IPS-11a (cell line): Measurements from ENCODE around the gene KRT76.

Experiments
- H3K4me3 ChIP-seq: one replicate; pipeline ENCODE4 v1.5.1; 2013; ENCODE audit warnings: low read depth, low read length, control low read depth

Gene KRT76

GRCh38 chr12:52813885-52814709 lies 37.0 kb upstream of the KRT76 start, which contains the start of gene KRT4:
Gene KRT4 (minus strand): TSS chr12:52814116. CDS start chr12:52814058, 58 bp downstream.
- H3K4me3 ChIP-seq = no peak within 1 kb of the TSS

DNA sequence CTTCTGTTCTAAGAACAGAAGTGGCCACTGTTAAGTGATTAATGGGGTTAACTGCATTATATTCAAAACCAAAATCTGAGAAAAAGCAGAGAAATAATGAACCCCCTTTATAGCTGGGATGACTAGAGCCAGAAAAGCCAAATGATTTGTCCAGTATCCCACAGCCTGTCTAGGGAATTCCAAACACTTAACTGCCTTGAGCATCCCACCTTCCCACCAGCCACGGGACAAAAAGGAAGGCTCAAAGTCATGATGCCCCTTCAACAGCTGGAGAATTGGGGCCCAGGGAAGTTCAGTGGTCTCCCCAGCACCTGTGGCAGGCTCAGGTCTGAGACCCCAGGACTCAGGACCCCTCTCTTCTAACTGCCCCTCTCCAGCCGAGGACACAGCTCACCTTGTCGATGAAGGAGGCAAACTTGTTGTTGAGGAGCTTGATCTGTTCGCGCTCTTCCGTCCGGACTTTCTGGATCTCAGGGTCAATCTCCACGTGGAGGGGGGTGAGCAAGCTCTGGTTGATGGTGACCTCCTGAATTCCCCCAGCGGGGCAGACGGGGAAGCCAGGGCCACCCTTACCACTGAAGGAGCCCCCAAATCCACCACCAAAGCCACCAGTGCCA lies 36.2 kb upstream of the KRT76 start:
- H3K4me3 ChIP-seq = no peak overlapping the region

DNA sequence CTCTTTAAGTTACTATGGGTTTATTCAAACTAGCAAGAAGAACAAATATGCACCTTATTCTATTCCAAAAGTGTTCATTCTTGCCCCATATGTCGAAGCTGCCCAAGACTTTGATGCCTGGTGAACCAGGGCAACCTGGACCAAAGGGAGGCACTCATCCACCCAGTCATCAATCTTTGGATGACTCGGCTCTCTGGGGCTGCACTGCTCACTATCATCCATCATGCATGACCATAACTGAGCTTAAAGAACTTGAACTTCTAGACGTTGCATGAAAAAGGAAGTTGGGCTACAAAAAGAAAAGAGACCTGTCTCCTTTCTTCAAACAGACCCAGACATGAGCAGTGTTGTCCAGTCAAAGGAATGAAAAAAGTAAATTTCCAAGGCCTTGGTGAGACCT lies 35.6 kb upstream of the KRT76 start:
- H3K4me3 ChIP-seq = no peak overlapping the region

- H3K4me3 ChIP-seq = no peak overlapping the region
These were observed 34.9 kb upstream of the KRT76 start for GRCh38 chr12:52812073-52812400.

DNA sequence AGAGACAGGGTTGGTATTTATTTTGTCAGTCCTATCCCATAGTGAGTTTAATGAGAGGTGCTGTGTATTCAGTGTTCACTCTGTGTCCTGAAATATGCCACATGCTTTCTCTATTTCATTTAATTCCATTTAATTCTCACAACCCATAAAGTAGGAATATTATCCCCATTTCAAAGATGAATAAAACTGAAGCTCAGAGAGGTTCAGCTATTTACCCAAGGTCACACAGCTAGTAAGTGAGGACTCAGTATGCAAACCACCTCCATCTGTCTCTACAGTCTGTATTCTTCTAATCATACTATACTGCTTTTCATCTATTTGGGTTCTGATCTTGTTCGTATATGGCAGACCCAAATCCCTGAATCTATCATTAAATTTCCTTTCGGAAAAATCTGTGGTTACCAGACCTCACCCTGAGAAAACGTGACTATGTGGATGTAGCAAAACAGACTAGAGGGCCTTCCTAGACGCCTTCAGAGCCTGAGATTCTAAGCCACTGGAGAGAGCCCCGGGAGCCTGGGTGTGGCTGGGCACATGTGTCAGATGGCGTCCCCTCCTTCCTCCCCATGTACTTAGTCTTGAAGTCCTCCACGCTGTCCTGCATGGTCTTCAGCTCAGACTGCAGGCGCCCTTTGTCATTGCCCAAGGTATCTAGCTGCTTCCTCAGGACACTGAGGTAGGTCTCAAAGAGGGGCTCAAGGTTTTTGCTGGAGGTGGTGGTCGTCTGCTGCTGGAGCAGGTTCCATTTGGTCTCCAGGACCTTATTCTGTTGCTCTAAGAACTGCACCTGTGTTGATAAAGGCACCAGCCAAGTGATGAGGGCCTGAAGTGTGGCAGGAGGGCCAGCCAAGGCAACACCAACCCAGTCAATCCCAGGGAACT lies 34.3 kb upstream of the KRT76 start:
- H3K4me3 ChIP-seq = no peak overlapping the region

DNA sequence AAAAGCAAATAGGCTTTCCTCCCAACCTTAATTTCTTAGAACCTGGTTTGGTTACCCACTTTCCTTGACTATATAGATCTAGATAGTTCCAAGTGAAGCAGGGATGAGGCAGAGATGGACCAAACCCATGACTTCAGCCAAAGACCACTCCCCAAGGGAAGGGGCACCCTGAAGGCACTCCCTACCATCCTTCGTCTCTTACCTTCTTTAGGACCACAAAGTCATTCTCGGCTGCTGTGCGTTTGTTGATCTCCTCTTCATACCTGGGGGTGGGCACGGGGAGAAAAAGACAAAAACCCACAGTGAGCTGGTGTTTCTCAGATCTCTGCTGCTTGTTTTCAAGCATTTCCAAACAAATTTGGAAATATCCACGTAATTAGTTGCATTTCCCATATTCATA lies 33.4 kb upstream of the KRT76 start:
- no peak overlapping the region for H3K4me3 ChIP-seq

- H3K4me3 ChIP-seq = no peak overlapping the region
These were observed 32.0 kb upstream of the KRT76 start for GRCh38 chr12:52809166-52809565.

DNA sequence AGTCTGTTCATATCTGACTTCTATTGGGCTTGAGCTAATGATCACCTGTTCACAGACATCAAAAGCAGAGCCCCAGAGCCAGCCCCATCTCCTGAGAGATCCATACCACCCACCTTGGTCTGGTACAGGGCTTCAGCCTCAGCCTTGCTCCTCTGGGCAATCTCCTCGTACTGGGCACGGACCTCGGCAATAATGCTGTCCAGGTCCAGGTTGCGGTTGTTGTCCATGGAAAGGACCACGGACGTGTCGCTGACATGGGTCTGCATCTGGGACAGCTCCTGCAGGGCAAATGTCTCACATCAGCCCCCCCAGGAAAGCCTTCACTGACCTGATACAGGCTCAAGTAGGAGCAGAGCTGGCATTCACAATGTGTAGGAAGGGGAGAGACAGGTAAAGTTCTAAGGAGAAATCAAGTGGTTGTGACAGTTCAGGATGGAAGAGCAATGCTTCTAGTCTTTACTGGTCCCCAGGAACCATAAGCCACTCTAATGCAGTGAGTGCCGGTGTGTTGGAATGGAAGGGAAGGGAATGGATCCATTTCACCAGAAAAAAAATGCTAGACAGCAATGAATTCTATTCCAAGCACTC lies 31.5 kb upstream of the KRT76 start:
- H3K4me3 ChIP-seq = no peak overlapping the region

GRCh38 chr12:52807544-52808470 lies 30.7 kb upstream of the KRT76 start:
- H3K4me3 ChIP-seq = no peak overlapping the region

- H3K4me3 ChIP-seq = no peak overlapping the region
These were observed 29.8 kb upstream of the KRT76 start for GRCh38 chr12:52806821-52807543.

DNA sequence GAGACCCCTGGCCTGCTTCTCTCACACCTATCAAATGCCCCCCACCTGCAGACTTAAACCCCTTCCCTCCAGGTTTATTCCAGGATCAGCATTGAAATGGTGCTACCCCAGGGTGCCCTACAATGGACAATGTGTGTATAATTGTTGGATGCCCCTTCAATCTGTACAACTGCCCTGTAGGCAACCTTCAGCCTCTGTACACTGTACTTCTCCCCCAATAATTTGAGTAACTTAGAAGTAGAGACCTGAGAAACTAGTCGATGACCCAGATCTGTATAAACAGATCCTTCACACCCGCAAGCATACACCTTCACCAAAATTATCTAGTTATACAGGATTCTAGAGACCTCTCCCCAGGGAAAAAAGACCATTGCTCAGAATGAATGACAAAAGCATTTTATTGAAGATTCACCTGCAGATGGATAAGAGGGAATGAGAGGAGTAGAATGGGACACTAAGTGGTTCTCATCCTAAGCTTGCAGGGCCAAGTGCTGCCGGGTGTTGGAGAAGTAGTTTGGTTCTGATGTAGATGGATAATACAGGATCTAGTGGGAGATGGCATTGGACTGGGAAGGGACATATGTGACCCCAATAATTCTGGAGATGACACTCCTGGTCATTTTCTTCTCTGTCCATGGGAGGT lies 29.1 kb upstream of the KRT76 start:
- no peak overlapping the region for H3K4me3 ChIP-seq

GRCh38 chr12:52805739-52806138 lies 28.6 kb upstream of the KRT76 start:
- no peak overlapping the region for H3K4me3 ChIP-seq

DNA sequence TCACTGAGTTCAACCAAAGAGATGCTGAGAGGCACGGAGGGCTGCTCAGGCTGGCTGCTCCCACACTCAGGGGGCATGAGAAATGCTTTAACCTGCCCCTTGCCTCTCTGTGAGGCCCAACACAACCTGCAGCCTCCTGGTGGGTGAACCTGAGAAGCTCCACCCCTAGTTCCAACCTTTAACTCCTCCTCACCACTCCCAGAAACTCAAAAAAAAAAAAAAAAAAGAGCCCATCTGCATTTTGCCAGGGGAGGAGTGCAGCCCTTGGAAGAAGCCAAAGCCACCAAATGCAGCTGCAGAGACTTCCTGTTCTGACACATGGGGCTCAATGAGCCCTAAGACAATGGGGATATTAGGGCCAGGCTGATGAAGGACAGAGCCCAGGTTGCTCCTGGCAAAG lies 27.9 kb upstream of the KRT76 start:
- H3K4me3 ChIP-seq = no peak overlapping the region

DNA sequence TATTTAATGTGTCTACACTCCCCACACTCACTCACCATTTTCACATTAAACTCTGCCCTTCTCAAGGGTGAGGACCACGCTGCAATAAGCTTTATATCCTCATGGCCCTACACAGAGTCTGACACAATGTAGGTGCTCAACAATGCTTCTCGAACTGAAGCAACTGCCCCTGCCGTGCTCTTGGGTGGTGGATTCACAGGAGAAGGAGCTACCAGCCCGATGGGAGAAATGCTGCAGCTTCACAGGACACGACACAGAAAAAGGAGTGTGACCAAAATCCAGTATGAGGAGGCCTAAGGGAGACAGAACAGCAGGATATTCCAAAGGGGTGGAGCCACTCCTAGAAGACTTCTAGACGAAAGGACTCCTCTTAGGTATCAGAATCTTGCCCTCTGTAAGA lies 25.3 kb upstream of the KRT76 start:
- no peak overlapping the region for H3K4me3 ChIP-seq

GRCh38 chr12:52801773-52802172 lies 24.6 kb upstream of the KRT76 start:
- no peak overlapping the region for H3K4me3 ChIP-seq

DNA sequence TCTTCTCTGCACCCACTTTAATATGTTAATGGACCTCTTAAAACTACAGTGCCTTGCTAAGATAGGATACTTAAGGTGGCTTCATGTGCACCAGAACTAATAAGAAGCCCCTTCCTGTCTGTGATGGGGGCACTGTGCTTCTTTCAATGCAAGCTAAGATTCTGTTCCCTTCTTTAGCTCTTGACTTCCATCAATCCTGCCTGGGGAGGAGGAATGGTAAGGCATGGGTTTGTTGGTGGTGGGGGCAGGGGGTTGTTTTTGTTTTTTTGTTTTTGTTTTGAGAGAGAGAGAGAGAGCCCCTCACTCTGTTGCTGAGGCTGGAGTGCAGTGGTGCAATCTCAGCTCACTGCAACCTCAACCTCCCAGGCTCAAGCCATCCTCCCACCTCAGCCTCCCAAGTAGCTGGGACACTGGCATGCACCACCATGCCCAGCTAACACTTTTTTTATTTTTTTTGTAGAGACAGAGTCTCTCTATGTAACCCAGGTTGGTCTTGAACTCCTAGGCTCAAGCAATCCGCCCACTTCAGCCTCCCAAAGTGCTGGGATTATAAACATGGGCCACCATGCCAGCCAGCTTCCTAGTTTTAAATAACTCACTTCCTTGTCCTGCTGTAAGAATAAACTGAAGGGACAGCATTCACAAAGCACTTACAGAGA lies 23.2 kb upstream of the KRT76 start:
- no peak overlapping the region for H3K4me3 ChIP-seq

DNA sequence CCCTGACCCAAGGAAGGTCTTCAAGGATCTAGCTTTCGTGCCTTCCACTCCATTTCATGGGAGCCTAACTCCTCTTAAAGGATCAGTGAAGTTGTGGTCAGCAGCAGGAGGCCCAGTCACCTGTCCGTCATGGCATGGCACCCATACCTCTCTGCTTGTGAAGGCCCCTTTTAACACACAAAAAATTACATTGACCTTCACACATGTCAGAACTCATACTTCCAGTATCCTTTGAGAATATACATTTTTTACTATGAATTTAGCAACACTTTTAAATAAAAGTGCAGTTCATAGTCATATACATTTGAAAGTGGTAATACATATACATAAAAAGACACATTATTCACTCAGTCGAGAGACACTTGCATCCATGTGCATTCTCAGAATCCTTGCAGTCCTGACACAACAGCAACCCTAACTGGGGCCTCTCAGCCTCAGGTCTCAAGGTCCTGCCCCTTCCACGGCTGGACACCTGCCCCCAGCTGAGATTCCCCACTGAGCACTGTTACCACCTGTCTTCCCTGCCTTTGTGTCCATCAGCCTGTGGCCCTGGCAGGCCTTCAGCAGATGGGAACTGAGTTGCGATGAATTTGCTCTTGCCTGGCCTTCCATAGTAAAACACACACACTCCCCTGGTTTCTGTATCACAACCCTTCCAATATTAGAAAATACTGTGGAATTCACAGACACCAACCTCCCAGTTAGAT lies 22.5 kb upstream of the KRT76 start:
- no peak overlapping the region for H3K4me3 ChIP-seq
